K562 (cell line): Measurements from ENCODE around the gene EMC10. TPM values are rescaled to one million over a fixed set of nuclear protein-coding genes. Genes with fewer than 3 reads are reported as not detected.

Experiments
- AFF1 ChIP-seq, 2 experiments: fragments of 450-650 bp; IDR thresholded peaks; 2 replicates each; pipeline ENCODE4 v1.6.1; 2018; ENCODE audit warnings: mild to moderate bottlenecking in 2 of 2, low read depth in 1 of 2; ENCODE audit not compliant: partially characterized antibody in 2 of 2
- BCLAF1 ChIP-seq, 2 experiments: fragments of 450-650 bp in 1 of 2; IDR thresholded peaks; 2 replicates each; pipeline ENCODE4 v1.6.1; 2011 to 2017; ENCODE audit warnings: low read depth in 2 of 2, antibody characterized with exemption in 1 of 2, borderline replicate concordance in 1 of 2, low read length in 1 of 2, mild to moderate bottlenecking in 1 of 2, mixed read lengths in 1 of 2; ENCODE audit not compliant: control insufficient read depth in 1 of 2
- MGA ChIP-seq: fragments of 450-650 bp; IDR thresholded peaks from 2 replicates; pipeline ENCODE4 v1.6.1; 2016; ENCODE audit warnings: mild to moderate bottlenecking, moderate library complexity
- NR2F6 ChIP-seq: fragments of 450-650 bp; formaldehyde crosslinking; IDR thresholded peaks from 2 replicates; pipeline ENCODE4 v1.4.0; 2020; ENCODE audit warnings: mild to moderate bottlenecking
- RB1 ChIP-seq: fragments of 450-650 bp; IDR thresholded peaks from 2 replicates; pipeline ENCODE4 v1.6.1; 2017; ENCODE audit warnings: low read depth, mild to moderate bottlenecking
- SPI1 ChIP-seq: IDR thresholded peaks from 2 replicates; pipeline ENCODE4 v1.6.1; 2011; ENCODE audit warnings: low read depth, low read length, control low read depth, borderline replicate concordance
- TEAD2 ChIP-seq: fragments of 450-650 bp; IDR thresholded peaks from 2 replicates; pipeline ENCODE4 v1.6.1; 2016; ENCODE audit warnings: missing genetic modification characterization, control low read depth, missing compliant biosample characterization
- polyA plus RNA-seq, 8 experiments: library from polyadenylated mRNA; depleted of rRNA in 4 of 8; stranded (reverse) in 5 of 8; unstranded in 3 of 8; fragments of >200 nt; fragmentation: Nextera tagmentation in 2 of 8; fragmentation: Illumina TruSeq in 1 of 8; extraction: Ambion mirVana in 2 of 8; extraction: Trizol in 1 of 8; gene quantifications; 2 replicates each; pipeline versions ENCODE4 v1.2.1 to v1.2.3, GENCODE V29; 2011 to 2014; ENCODE audit warnings: inconsistent platforms in 1 of 8, missing spikeins in 1 of 8
- total RNA-seq, 7 experiments: library from RNA; depleted of rRNA in 6 of 7; stranded (reverse); fragments of >200 nt in 6 of 7; fragmentation: Illumina TruSeq in 2 of 7; extraction: Trizol in 2 of 7; gene quantifications; 2 replicates each; pipeline versions ENCODE4 v1.2.1 to v1.2.3, GENCODE V29; 2011 to 2021; ENCODE audit warnings: low replicate concordance in 1 of 7

Gene EMC10
- total and polyA plus RNA-seq, 9 of the 15 experiments (the other 6 are each of a cell fraction or from before 2014, with no cell fraction given), result 1.4 to 46.0 (median 13.1) TPM

- TF ChIP-seq MGA (no peak), SPI1 (no peak), TEAD2 (tag) (no peak), BCLAF1 (IDR thresholded peaks at IDR 0.05; ENCODE audit: borderline replicate concordance in 1 of 2, control insufficient read depth in 1 of 2, low read depth in 2 of 2, low read length in 1 of 2) (no peak), RB1 (0 out of 2 replicates have a peak, but pooled peaks have one; percentile 31), AFF1 (IDR thresholded peaks at IDR 0.05; ENCODE audit: low read depth in 1 of 2, partially characterized antibody in 2 of 2) (no peak), NR2F6 (CRISPR knock-in tag) (no peak)
These were observed 23.9 kb downstream of the EMC10 start (continued) for GRCh38 chr19:50500060-50500752.
